NB4 (cell line): Measurements from ENCODE around the gene OR2M2.

Experiments used
- DNase-seq: peaks from one replicate; pipeline ENCODE4 v3.0.0; 2010; ENCODE audit warnings: low read depth
- H3K4me3 ChIP-seq: one replicate; pipeline ENCODE4 v1.5.1; 2011; ENCODE audit warnings: mild to moderate bottlenecking, low read depth, low read length, moderate library complexity
- CTCF ChIP-seq: IDR thresholded peaks from one replicate; pipeline ENCODE4 v1.5.1; 2012; ENCODE audit warnings: low read depth, low read length
- MAX ChIP-seq: IDR thresholded peaks from 2 replicates; pipeline ENCODE4 v1.6.1; 2011; ENCODE audit warnings: low read depth, low read length
- MYC ChIP-seq: IDR thresholded peaks from 2 replicates; pipeline ENCODE4 v1.6.1; 2011; ENCODE audit warnings: low read depth, low read length
- POLR2A ChIP-seq: IDR thresholded peaks from 2 replicates; pipeline ENCODE4 v1.6.1; 2011; ENCODE audit warnings: mild to moderate bottlenecking; ENCODE audit not compliant: insufficient read length; ENCODE audit errors: extremely low read depth

Gene OR2M2

GRCh38 chr1:248183996-248184395 lies 9.4 kb downstream of the OR2M2 start:
- H3K4me3 ChIP-seq, result no peak overlapping the region
- no peak for DNase-seq
- no peak for TF ChIP-seq POLR2A
- TF ChIP-seq CTCF, result no peak
- TF ChIP-seq MYC, result no peak
- TF ChIP-seq MAX, result no peak

GRCh38 chr1:248187363-248187762 lies 12.7 kb downstream of the OR2M2 start:
- no peak for DNase-seq

GRCh38 chr1:248189026-248189425 lies 14.4 kb downstream of the OR2M2 start:
- DNase-seq, result no peak
- H3K4me3 ChIP-seq, result no peak overlapping the region
- no peak for TF ChIP-seq CTCF
- TF ChIP-seq MYC, result no peak

More at GRCh38 chr1:248187363-248187762, 12.7 kb downstream of the OR2M2 start:
- TF ChIP-seq MAX, result no peak
- no peak for TF ChIP-seq POLR2A
- no peak for TF ChIP-seq CTCF
- TF ChIP-seq MYC, result no peak
- H3K4me3 ChIP-seq, result no peak overlapping the region

- TF ChIP-seq MYC (no peak), CTCF (no peak), MAX (no peak), POLR2A (no peak)
- no peak overlapping the region for H3K4me3 ChIP-seq
- DNase-seq, result no peak
Measured at GRCh38 chr1:248194117-248194516, 19.5 kb downstream of the OR2M2 start.

- TF ChIP-seq CTCF (no peak), MYC (no peak), MAX (no peak), POLR2A (no peak)
- DNase-seq, result no peak
- no peak within 1 kb of the TSS for H3K4me3 ChIP-seq
Measured at GRCh38 chr1:248196965-248197364, 22.3 kb downstream of the OR2M2 start, which contains the start of gene OR2M3. TSS of gene OR2M3 (plus strand) at chr1:248197265. CDS start at chr1:248203068, 5,803 bp downstream.

GRCh38 chr1:248215880-248216279 lies 41.3 kb downstream of the OR2M2 start:
- H3K4me3 ChIP-seq, result no peak overlapping the region
- TF ChIP-seq CTCF, result no peak
- TF ChIP-seq MYC, result no peak
- DNase-seq, result no peak
